ENCODE measurements around the gene OTUD5. TPM values are rescaled to one million over a fixed set of nuclear protein-coding genes. Genes with fewer than 3 reads are reported as not detected.

The OTUD5 gene
- total RNA-seq, 5 donors from 2014 or later (not counting 1 experiment from before 2014, with no cell fraction given): 87.2 to 92.5 (median 89.7) TPM

GRCh38 chrX:48905090-48905790, 52.2 kb downstream of the OTUD5 start:
- H3K4me1 Mint-ChIP-seq: peaks cover under 1 to 5% (median under 1%) of the 10 kb centered on the region in 3 donors
- Histone ChIP-seq H3K4me3 (ENCODE audit: control insufficient read depth in 1 of 2, extremely low read depth in 1 of 2, low read length in 1 of 2) (no peak overlapping the region), H3K9me3 (no peaks in the 10 kb centered on the region), H3K27ac (ENCODE audit: low read length) (no peak overlapping the region), H3K27me3 (replicated peaks in 1 of 2; ENCODE audit: control insufficient read depth in 2 of 2, extremely low read depth in 1 of 2, insufficient read depth in 2 of 2, low read length in 1 of 2) (no peaks in the 10 kb centered on the region), H3K4me1 (ENCODE audit: control insufficient read depth in 1 of 2, extremely low read depth in 1 of 2, insufficient read depth in 2 of 2, low read length in 2 of 2) (peaks cover 0 to 2% of the 10 kb centered on the region in 2 experiments), H3K36me3 (ENCODE audit: control insufficient read depth in 2 of 2, extremely low read depth in 1 of 2, insufficient read depth in 1 of 2, low read length in 1 of 2) (peaks cover 6 to 45% of the 10 kb centered on the region in 2 donors)
- no peak overlapping the region for H3K27ac Mint-ChIP-seq
- peaks cover 11% of the 10 kb centered on the region for H3K36me3 Mint-ChIP-seq
- DNase-seq: no peak
- no peaks in the 10 kb centered on the region for H3K9me3 Mint-ChIP-seq
- 90% methylated on average over 17 of the region's 20 CpGs for WGBS (ENCODE audit: insufficient coverage)
- ChIA-PET POLR2A (no interaction called here), CTCF (no interaction called here)
- peak in 1 of 4 experiments; percentile 3 for ATAC-seq (replicated peaks in 1 of 4)
- H3K27me3 Mint-ChIP-seq: peaks cover 0 to 4% of the 10 kb centered on the region in 2 donors
- H3K4me3 Mint-ChIP-seq: no peak overlapping the region

GRCh38 chrX:48904626-48905025, 52.8 kb downstream of the OTUD5 start:
- ATAC-seq (replicated peaks in 1 of 4) (peak in 1 of 4 experiments; percentile 4), DNase-seq (no peak)
- H3K9me3 Mint-ChIP-seq: no peaks in the 10 kb centered on the region
- H3K4me3 ChIP-seq (ENCODE audit: control insufficient read depth in 1 of 2, extremely low read depth in 1 of 2, low read length in 1 of 2): no peak overlapping the region
- peaks cover 0 to 5% (median 0%) of the 10 kb centered on the region in 3 donors for H3K4me1 Mint-ChIP-seq
- no peak overlapping the region for H3K27ac ChIP-seq (ENCODE audit: low read length)
- WGBS (ENCODE audit: insufficient coverage): 93% methylated on average over 7 of the region's 14 CpGs
- no peak overlapping the region for H3K27ac Mint-ChIP-seq
- H3K27me3 Mint-ChIP-seq: peaks cover 0 to 4% of the 10 kb centered on the region in 2 donors
- ChIA-PET CTCF (interaction anchor here in 1 of 2 donors (0.6 kb wide), 1 partner anchor 246 kb away, joined by 5 read pairs; no protein-coding TSS in a partner anchor), POLR2A (no interaction called here)
- H3K4me1 ChIP-seq (ENCODE audit: control insufficient read depth in 1 of 2, extremely low read depth in 1 of 2, insufficient read depth in 2 of 2, low read length in 2 of 2): no peaks in the 10 kb centered on the region
- peaks cover 11% of the 10 kb centered on the region for H3K36me3 Mint-ChIP-seq
- no peak overlapping the region for H3K4me3 Mint-ChIP-seq
- H3K27me3 ChIP-seq (replicated peaks in 1 of 2; ENCODE audit: control insufficient read depth in 2 of 2, extremely low read depth in 1 of 2, insufficient read depth in 2 of 2, low read length in 1 of 2): no peaks in the 10 kb centered on the region
- H3K36me3 ChIP-seq (ENCODE audit: control insufficient read depth in 2 of 2, extremely low read depth in 1 of 2, insufficient read depth in 1 of 2, low read length in 1 of 2): peaks cover 6 to 44% of the 10 kb centered on the region in 2 donors
- no peaks in the 10 kb centered on the region for H3K9me3 ChIP-seq

DNA sequence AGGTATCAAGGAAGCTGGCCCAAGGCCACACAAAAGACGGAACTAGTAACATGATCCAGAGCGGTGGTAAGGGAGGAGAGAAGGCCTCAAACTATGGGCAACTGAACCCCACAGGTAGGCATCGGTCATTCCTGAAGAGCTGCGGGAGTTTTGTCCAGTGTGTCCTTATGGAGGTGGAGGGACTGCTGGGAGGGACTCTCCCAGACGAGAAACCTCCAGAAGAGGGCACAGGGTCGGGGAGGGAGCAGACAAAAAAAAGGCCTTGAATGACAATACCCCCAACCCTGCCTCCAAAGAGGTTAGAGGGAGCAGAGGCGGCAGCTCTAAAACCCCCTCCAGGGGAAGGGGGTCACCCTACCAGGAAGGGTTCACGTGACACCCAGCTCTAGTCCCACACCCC, 53.2 kb downstream of the OTUD5 start:
- H3K27ac Mint-ChIP-seq: peak overlapping the region in 1 of 2 donors; percentile 11
- ChIA-PET POLR2A (interaction anchor here in 1 of 2 donors (1.4 kb wide), 1 partner anchor 25 kb away, joined by 3 read pairs; no protein-coding TSS in a partner anchor), CTCF (interaction anchor here in 1 of 2 donors (0.6 kb wide), 1 partner anchor 246 kb away, joined by 5 read pairs; no protein-coding TSS in a partner anchor)
- peaks cover 0 to 4% of the 10 kb centered on the region in 2 donors for H3K27me3 Mint-ChIP-seq
- Histone ChIP-seq H3K27ac (ENCODE audit: low read length) (no peak overlapping the region), H3K4me3 (ENCODE audit: control insufficient read depth in 1 of 2, extremely low read depth in 1 of 2, low read length in 1 of 2) (no peak overlapping the region), H3K9me3 (no peaks in the 10 kb centered on the region), H3K36me3 (ENCODE audit: control insufficient read depth in 2 of 2, extremely low read depth in 1 of 2, insufficient read depth in 1 of 2, low read length in 1 of 2) (peaks cover 6 to 40% of the 10 kb centered on the region in 2 donors), H3K27me3 (replicated peaks in 1 of 2; ENCODE audit: control insufficient read depth in 2 of 2, extremely low read depth in 1 of 2, insufficient read depth in 2 of 2, low read length in 1 of 2) (no peaks in the 10 kb centered on the region), H3K4me1 (ENCODE audit: control insufficient read depth in 1 of 2, extremely low read depth in 1 of 2, insufficient read depth in 2 of 2, low read length in 2 of 2) (peaks cover 0 to 3% of the 10 kb centered on the region in 2 experiments)
- peak overlapping the region in 1 of 3 donors; percentile 3 for H3K4me3 Mint-ChIP-seq
- ATAC-seq (replicated peaks in 1 of 4): peak in 1 of 4 experiments; percentile 4
- no peaks in the 10 kb centered on the region for H3K9me3 Mint-ChIP-seq
- peaks cover 11% of the 10 kb centered on the region for H3K36me3 Mint-ChIP-seq
- WGBS (ENCODE audit: insufficient coverage): no CpG with 5 or more reads among the region's 8 CpGs
- H3K4me1 Mint-ChIP-seq: peaks cover 0 to 6% (median 0%) of the 10 kb centered on the region in 3 donors
- no peak for DNase-seq

GRCh38 chrX:48903290-48903689, 54.1 kb downstream of the OTUD5 start:
- Histone ChIP-seq H3K4me3 (ENCODE audit: control insufficient read depth in 1 of 2, extremely low read depth in 1 of 2, low read length in 1 of 2) (no peak overlapping the region), H3K27ac (ENCODE audit: low read length) (no peak overlapping the region), H3K36me3 (ENCODE audit: control insufficient read depth in 2 of 2, extremely low read depth in 1 of 2, insufficient read depth in 1 of 2, low read length in 1 of 2) (peaks cover 6 to 40% of the 10 kb centered on the region in 2 donors), H3K4me1 (ENCODE audit: control insufficient read depth in 1 of 2, extremely low read depth in 1 of 2, insufficient read depth in 2 of 2, low read length in 2 of 2) (peaks cover 0 to 12% of the 10 kb centered on the region in 2 experiments), H3K27me3 (replicated peaks in 1 of 2; ENCODE audit: control insufficient read depth in 2 of 2, extremely low read depth in 1 of 2, insufficient read depth in 2 of 2, low read length in 1 of 2) (no peaks in the 10 kb centered on the region), H3K9me3 (no peaks in the 10 kb centered on the region)
- ChIA-PET CTCF (no interaction called here), POLR2A (interaction anchor here (0.6 to 1.4 kb wide), 4 partner anchors 26 to 177 kb away, joined by 3 to 6 read pairs (median 4); no protein-coding TSS in a partner anchor)
- Mint-ChIP-seq H3K9me3 (no peaks in the 10 kb centered on the region), H3K27me3 (no peaks in the 10 kb centered on the region), H3K27ac (no peak overlapping the region), H3K4me1 (peaks cover 0 to 9% (median 3%) of the 10 kb centered on the region in 3 donors), H3K36me3 (peaks cover 8% of the 10 kb centered on the region), H3K4me3 (no peak overlapping the region)
- ATAC-seq (replicated peaks in 1 of 4) (no peak), DNase-seq (no peak)
- WGBS (ENCODE audit: insufficient coverage): no CpG with 5 or more reads among the region's 6 CpGs

GRCh38 chrX:48902776-48903175, 54.6 kb downstream of the OTUD5 start:
- Histone ChIP-seq H3K9me3 (no peaks in the 10 kb centered on the region), H3K27me3 (replicated peaks in 1 of 2; ENCODE audit: control insufficient read depth in 2 of 2, extremely low read depth in 1 of 2, insufficient read depth in 2 of 2, low read length in 1 of 2) (no peaks in the 10 kb centered on the region), H3K4me3 (ENCODE audit: control insufficient read depth in 1 of 2, extremely low read depth in 1 of 2, low read length in 1 of 2) (no peak overlapping the region), H3K36me3 (ENCODE audit: control insufficient read depth in 2 of 2, extremely low read depth in 1 of 2, insufficient read depth in 1 of 2, low read length in 1 of 2) (peaks cover 6 to 40% of the 10 kb centered on the region in 2 donors), H3K27ac (ENCODE audit: low read length) (no peak overlapping the region), H3K4me1 (ENCODE audit: control insufficient read depth in 1 of 2, extremely low read depth in 1 of 2, insufficient read depth in 2 of 2, low read length in 2 of 2) (peaks cover 0 to 15% of the 10 kb centered on the region in 2 experiments)
- DNase-seq (no peak), ATAC-seq (replicated peaks in 1 of 4) (no peak)
- Mint-ChIP-seq H3K4me3 (no peak overlapping the region), H3K27ac (no peak overlapping the region), H3K27me3 (no peaks in the 10 kb centered on the region), H3K36me3 (peaks cover 8% of the 10 kb centered on the region), H3K4me1 (peaks cover 0 to 13% (median 6%) of the 10 kb centered on the region in 3 donors), H3K9me3 (no peaks in the 10 kb centered on the region)
- ChIA-PET POLR2A (interaction anchor here in 1 of 2 donors (0.6 to 1.4 kb wide), 2 partner anchors 27 to 113 kb away, joined by 3 to 4 read pairs; no protein-coding TSS in a partner anchor), CTCF (no interaction called here)
- no CpG with 5 or more reads among the region's 14 CpGs for WGBS (ENCODE audit: insufficient coverage)

GRCh38 chrX:48902135-48902534, 55.3 kb downstream of the OTUD5 start:
- CTCF ChIA-PET: no interaction called here
- no peaks in the 10 kb centered on the region for H3K9me3 ChIP-seq
- peak overlapping the region in 1 of 2 donors; percentile 27 for H3K27ac Mint-ChIP-seq
- no peaks in the 10 kb centered on the region for H3K27me3 ChIP-seq (replicated peaks in 1 of 2; ENCODE audit: control insufficient read depth in 2 of 2, extremely low read depth in 1 of 2, insufficient read depth in 2 of 2, low read length in 1 of 2)
- POLR2A ChIA-PET: no interaction called here
- no peaks in the 10 kb centered on the region for H3K9me3 Mint-ChIP-seq
- ATAC-seq (replicated peaks in 1 of 4) (no peak), DNase-seq (no peak)
- no peak overlapping the region for H3K4me3 ChIP-seq (ENCODE audit: control insufficient read depth in 1 of 2, extremely low read depth in 1 of 2, low read length in 1 of 2)
- H3K4me1 ChIP-seq (ENCODE audit: control insufficient read depth in 1 of 2, extremely low read depth in 1 of 2, insufficient read depth in 2 of 2, low read length in 2 of 2): peaks cover 0 to 15% of the 10 kb centered on the region in 2 experiments
- peaks cover 2 to 16% (median 6%) of the 10 kb centered on the region in 3 donors for H3K4me1 Mint-ChIP-seq
- no peak overlapping the region for H3K4me3 Mint-ChIP-seq
- WGBS (ENCODE audit: insufficient coverage): 95% methylated on average over 10 of the region's 20 CpGs
- H3K27me3 Mint-ChIP-seq: no peaks in the 10 kb centered on the region
- H3K36me3 Mint-ChIP-seq: peaks cover 8% of the 10 kb centered on the region
- H3K36me3 ChIP-seq (ENCODE audit: control insufficient read depth in 2 of 2, extremely low read depth in 1 of 2, insufficient read depth in 1 of 2, low read length in 1 of 2): peaks cover 6 to 40% of the 10 kb centered on the region in 2 donors
- no peak overlapping the region for H3K27ac ChIP-seq (ENCODE audit: low read length)
